Memory B cell (primary cell): ENCODE results near the gene OR10G7.
"Not testable (repeated sequence)": the region's sequence is repeated elsewhere in the genome, so short reads cannot be mapped to it uniquely, and the experiment has no call there.

ENCODE experiments used
- ATAC-seq: fragments of 150-1000 bp; cut with Tn5 transposase; 2 replicates; pipeline ENCODE4 v1.10.0; 2021; ENCODE audit warnings: low read depth, mild to moderate bottlenecking, moderate library complexity
- DNase-seq, 2 donors: peaks; one replicate each; pipeline ENCODE4 v3.0.0; 2022; ENCODE audit warnings: low spot score in 2 of 2
- H3K27ac Mint-ChIP-seq: one replicate; pipeline ENCODE4 v1.8.0; 2022; ENCODE audit warnings: mild to moderate bottlenecking, moderate library complexity, mixed read lengths
- H3K27me3 Mint-ChIP-seq: one replicate; pipeline ENCODE4 v1.8.0; 2022; ENCODE audit warnings: mixed read lengths
- H3K36me3 Mint-ChIP-seq: one replicate; pipeline ENCODE4 v1.8.0; 2022; ENCODE audit warnings: mild to moderate bottlenecking, mixed read lengths
- H3K4me1 Mint-ChIP-seq: one replicate; pipeline ENCODE4 v1.8.0; 2022; ENCODE audit warnings: mixed read lengths
- H3K4me3 Mint-ChIP-seq: one replicate; pipeline ENCODE4 v1.8.0; 2022; ENCODE audit warnings: mild to moderate bottlenecking, moderate library complexity, mixed read lengths
- H3K9me3 Mint-ChIP-seq: one replicate; pipeline ENCODE4 v1.8.0; 2022; ENCODE audit warnings: mixed read lengths

OR10G7 gene

GRCh38 chr11:124070915-124071622, 29.9 kb upstream of the OR10G7 start:
- ATAC-seq (peak; percentile 64), DNase-seq (peak; percentile 41 to 55)
- Mint-ChIP-seq H3K4me1 (peaks cover 12% of the 10 kb centered on the region), H3K4me3 (peak overlapping the region; percentile 31), H3K9me3 (no peaks in the 10 kb centered on the region), H3K36me3 (no peaks in the 10 kb centered on the region), H3K27ac (no peak overlapping the region), H3K27me3 (peaks cover 13% of the 10 kb centered on the region)

GRCh38 chr11:124069429-124070401, 28.6 kb upstream of the OR10G7 start:
- H3K27me3 Mint-ChIP-seq, result peaks cover 12% of the 10 kb centered on the region
- no peaks in the 10 kb centered on the region for H3K36me3 Mint-ChIP-seq
- no peaks in the 10 kb centered on the region for H3K9me3 Mint-ChIP-seq
- no peak overlapping the region for H3K27ac Mint-ChIP-seq
- ATAC-seq (peak; percentile 88), DNase-seq (peak; percentile 23 to 38)
- peak overlapping the region; percentile 15 for H3K4me3 Mint-ChIP-seq
- peaks cover 12% of the 10 kb centered on the region for H3K4me1 Mint-ChIP-seq

- Mint-ChIP-seq H3K27ac (no peak overlapping the region), H3K27me3 (peaks cover 12% of the 10 kb centered on the region), H3K4me1 (peaks cover 12% of the 10 kb centered on the region), H3K4me3 (no peak overlapping the region), H3K9me3 (no peaks in the 10 kb centered on the region), H3K36me3 (no peaks in the 10 kb centered on the region)
- DNase-seq (no peak), ATAC-seq (no peak)
These were observed 27.5 kb upstream of the OR10G7 start for GRCh38 chr11:124068601-124069110.

- H3K4me1 Mint-ChIP-seq, result no peaks in the 10 kb centered on the region
- peaks cover 2% of the 10 kb centered on the region for H3K27me3 Mint-ChIP-seq
- H3K27ac Mint-ChIP-seq, result no peak overlapping the region
- ATAC-seq (no peak), DNase-seq (no peak)
- H3K4me3 Mint-ChIP-seq, result no peak overlapping the region
- no peaks in the 10 kb centered on the region for H3K36me3 Mint-ChIP-seq
- H3K9me3 Mint-ChIP-seq, result no peaks in the 10 kb centered on the region
These were observed 11.8 kb upstream of the OR10G7 start for GRCh38 chr11:124052966-124053365.

- no peaks in the 10 kb centered on the region for H3K4me1 Mint-ChIP-seq
- peaks cover 5% of the 10 kb centered on the region for H3K27me3 Mint-ChIP-seq
- no peak overlapping the region for H3K4me3 Mint-ChIP-seq
- no peak for ATAC-seq
- H3K9me3 Mint-ChIP-seq, result no peaks in the 10 kb centered on the region
- DNase-seq, result no peak
- no peak overlapping the region for H3K27ac Mint-ChIP-seq
- H3K36me3 Mint-ChIP-seq, result no peaks in the 10 kb centered on the region
These were observed 9.6 kb upstream of the OR10G7 start for GRCh38 chr11:124050748-124051147.

- no peak for ATAC-seq
These were observed 2.3 kb upstream of the OR10G7 start for GRCh38 chr11:124043420-124043819.

GRCh38 chr11:124039557-124039956, 1.6 kb downstream of the OR10G7 start:
- DNase-seq (no peak), ATAC-seq (no peak)
- H3K27ac Mint-ChIP-seq, result no peak overlapping the region
- no peaks in the 10 kb centered on the region for H3K4me1 Mint-ChIP-seq
- peaks cover 2% of the 10 kb centered on the region for H3K27me3 Mint-ChIP-seq
- H3K36me3 Mint-ChIP-seq, result no peaks in the 10 kb centered on the region
- no peaks in the 10 kb centered on the region for H3K9me3 Mint-ChIP-seq
- H3K4me3 Mint-ChIP-seq, result no peak overlapping the region

More at GRCh38 chr11:124043420-124043819, 2.3 kb upstream of the OR10G7 start:
- Mint-ChIP-seq H3K4me3 (no peak overlapping the region), H3K27ac (no peak overlapping the region), H3K27me3 (peaks cover 5% of the 10 kb centered on the region), H3K4me1 (no peaks in the 10 kb centered on the region), H3K9me3 (no peaks in the 10 kb centered on the region), H3K36me3 (no peaks in the 10 kb centered on the region)
- no peak for DNase-seq

- H3K27ac Mint-ChIP-seq, result no peak overlapping the region
- no peaks in the 10 kb centered on the region for H3K36me3 Mint-ChIP-seq
- DNase-seq, result no peak
- peaks cover 2% of the 10 kb centered on the region for H3K27me3 Mint-ChIP-seq
- no peak for ATAC-seq
- no peak overlapping the region for H3K4me3 Mint-ChIP-seq
- no peaks in the 10 kb centered on the region for H3K9me3 Mint-ChIP-seq
- H3K4me1 Mint-ChIP-seq, result no peaks in the 10 kb centered on the region
These were observed 4.5 kb downstream of the OR10G7 start for GRCh38 chr11:124036666-124037065.

- no peaks in the 10 kb centered on the region for H3K36me3 Mint-ChIP-seq
- H3K27me3 Mint-ChIP-seq, result no peaks in the 10 kb centered on the region
- no peaks in the 10 kb centered on the region for H3K4me1 Mint-ChIP-seq
- DNase-seq, result no peak
- ATAC-seq, result no peak
- H3K9me3 Mint-ChIP-seq, result no peaks in the 10 kb centered on the region
- no peak within 1 kb of the TSS for H3K4me3 Mint-ChIP-seq
- no peak within 1 kb of the TSS for H3K27ac Mint-ChIP-seq
These were observed 14.6 kb downstream of the OR10G7 start, which contains the start of gene OR10G8 for GRCh38 chr11:124026498-124026897. Gene OR10G8 (plus strand): TSS chr11:124026798. CDS start chr11:124029623, 2,825 bp downstream.

- not testable (repeated sequence) for H3K9me3 Mint-ChIP-seq, H3K27ac Mint-ChIP-seq, H3K4me1 Mint-ChIP-seq, DNase-seq, H3K4me3 Mint-ChIP-seq, H3K36me3 Mint-ChIP-seq, H3K27me3 Mint-ChIP-seq, ATAC-seq
These were observed 25.3 kb downstream of the OR10G7 start for GRCh38 chr11:124015837-124016236.

- Mint-ChIP-seq H3K4me3 (no peak within 1 kb of the TSS), H3K4me1 (no peaks in the 10 kb centered on the region), H3K9me3 (no peaks in the 10 kb centered on the region), H3K36me3 (no peaks in the 10 kb centered on the region), H3K27ac (no peak within 1 kb of the TSS), H3K27me3 (peaks cover 4% of the 10 kb centered on the region)
- DNase-seq (no peak), ATAC-seq (no peak)
These were observed 28.4 kb downstream of the OR10G7 start, which contains the start of gene OR10G4 for GRCh38 chr11:124012697-124013096. Gene OR10G4 (plus strand): TSS chr11:124012997. CDS start chr11:124015575, 2,578 bp downstream.

GRCh38 chr11:123995119-123995518, 46.0 kb downstream of the OR10G7 start, which contains the start of gene OR10G6:
Gene OR10G6 (minus strand): TSS chr11:123995161. CDS start chr11:123995161, 0 bp downstream.
- no peak for ATAC-seq

More at GRCh38 chr11:123995119-123995518, 46.0 kb downstream of the OR10G7 start, which contains the start of gene OR10G6:
- Mint-ChIP-seq H3K27me3 (peaks cover 1% of the 10 kb centered on the region), H3K4me1 (no peaks in the 10 kb centered on the region), H3K9me3 (no peaks in the 10 kb centered on the region), H3K4me3 (no peak within 1 kb of the TSS), H3K27ac (no peak within 1 kb of the TSS), H3K36me3 (no peaks in the 10 kb centered on the region)
- no peak for DNase-seq
